NCI-H345 (cell line): ENCODE data around the gene RUNDC3A.
"Not testable (repeated sequence)": the region's sequence is repeated elsewhere in the genome, so short reads cannot be mapped to it uniquely, and the experiment has no call there.

Experiments
- DNase-seq: peaks from one replicate; lab custom pipeline; 2025; lab: John Stamatoyannopoulos, UW

The RUNDC3A gene

GRCh38 chr17:44359006-44359405, 50.6 kb downstream of the RUNDC3A start:
- no peak for DNase-seq

GRCh38 chr17:44359458-44360143, 51.2 kb downstream of the RUNDC3A start:
- no peak for DNase-seq

- DNase-seq, result no peak
Observed at GRCh38 chr17:44360144-44360533, 51.7 kb downstream of the RUNDC3A start.

GRCh38 chr17:44360826-44361225, 52.4 kb downstream of the RUNDC3A start:
- no peak for DNase-seq

- peak; percentile 25 for DNase-seq
Observed at GRCh38 chr17:44361292-44362260, 53.2 kb downstream of the RUNDC3A start.

- DNase-seq, result no peak
Observed at GRCh38 chr17:44362459-44362948, 54.1 kb downstream of the RUNDC3A start.

GRCh38 chr17:44362949-44363612, 54.7 kb downstream of the RUNDC3A start:
- DNase-seq, result peak; percentile 49

- peak; percentile 78 for DNase-seq
Observed at GRCh38 chr17:44363613-44364159, 55.3 kb downstream of the RUNDC3A start, which contains the start of gene FAM171A2. Gene FAM171A2 (minus strand): TSS chr17:44363853. CDS start chr17:44363714, 139 bp downstream.

- DNase-seq, result not testable (repeated sequence)
Observed at GRCh38 chr17:44365051-44365450, 56.6 kb downstream of the RUNDC3A start.

GRCh38 chr17:44367231-44367979, 59.0 kb downstream of the RUNDC3A start:
- no peak for DNase-seq
